Cardiac muscle cell (in vitro differentiated cells and primary cell): ENCODE data around the gene ORM1. TPM values are rescaled to one million over a fixed set of nuclear protein-coding genes. Genes with fewer than 3 reads are reported as not detected.

Experiments used
- DNase-seq, 2 donors: peaks; one replicate each; pipeline versions ENCODE4 v3.0.0 to v3.0.0-alpha.2; 2010 to 2017; ENCODE audit warnings: low read depth in 1 of 2, low spot score in 1 of 2
- H3K27ac ChIP-seq: fragments of 200-600 bp; sonication (generic); 2 replicates; pipeline ENCODE4 v1.5.1; 2016
- H3K27me3 ChIP-seq: fragments of 200-600 bp; sonication (generic); 2 replicates; pipeline ENCODE4 v1.6.0; 2016; ENCODE audit warnings: control low read depth
- H3K36me3 ChIP-seq: fragments of 200-600 bp; sonication (generic); 2 replicates; pipeline ENCODE4 v1.5.1; 2016; ENCODE audit warnings: control low read depth
- H3K4me1 ChIP-seq: fragments of 200-600 bp; sonication (generic); 2 replicates; pipeline ENCODE4 v1.8.1; 2017; ENCODE audit warnings: low read depth, mild to moderate bottlenecking, mixed run types
- H3K4me3 ChIP-seq: fragments of 200-600 bp; sonication (generic); 2 replicates; pipeline ENCODE4 v1.5.1; 2016; ENCODE audit warnings: mild to moderate bottlenecking
- H3K9me3 ChIP-seq: fragments of 200-600 bp; sonication (generic); 2 replicates; pipeline ENCODE4 v1.5.1; 2017; ENCODE audit warnings: low read depth, mild to moderate bottlenecking, control low read depth
- polyA plus RNA-seq: library from polyadenylated mRNA; unstranded; fragments of >200 nt; fragmentation: Nextera tagmentation; extraction: Ambion mirVana; gene quantifications from 2 replicates; pipeline ENCODE4 v1.2.1, GENCODE V29; 2016
- total RNA-seq: library from RNA; depleted of rRNA; stranded (reverse); fragments of >200 nt; gene quantifications from 2 replicates; pipeline ENCODE4 v1.2.3, GENCODE V29; 2016
- TF ChIP-seq, protein P1 (sequence below): IDR thresholded peaks from 2 replicates; pipeline ENCODE4 v1.5.1; 2012; ENCODE audit warnings: low read depth, mild to moderate bottlenecking, low read length

Gene ORM1
- total and polyA plus RNA-seq, 2 experiments from 2014 or later = 0.75 TPM; not detected in 1

DNA sequence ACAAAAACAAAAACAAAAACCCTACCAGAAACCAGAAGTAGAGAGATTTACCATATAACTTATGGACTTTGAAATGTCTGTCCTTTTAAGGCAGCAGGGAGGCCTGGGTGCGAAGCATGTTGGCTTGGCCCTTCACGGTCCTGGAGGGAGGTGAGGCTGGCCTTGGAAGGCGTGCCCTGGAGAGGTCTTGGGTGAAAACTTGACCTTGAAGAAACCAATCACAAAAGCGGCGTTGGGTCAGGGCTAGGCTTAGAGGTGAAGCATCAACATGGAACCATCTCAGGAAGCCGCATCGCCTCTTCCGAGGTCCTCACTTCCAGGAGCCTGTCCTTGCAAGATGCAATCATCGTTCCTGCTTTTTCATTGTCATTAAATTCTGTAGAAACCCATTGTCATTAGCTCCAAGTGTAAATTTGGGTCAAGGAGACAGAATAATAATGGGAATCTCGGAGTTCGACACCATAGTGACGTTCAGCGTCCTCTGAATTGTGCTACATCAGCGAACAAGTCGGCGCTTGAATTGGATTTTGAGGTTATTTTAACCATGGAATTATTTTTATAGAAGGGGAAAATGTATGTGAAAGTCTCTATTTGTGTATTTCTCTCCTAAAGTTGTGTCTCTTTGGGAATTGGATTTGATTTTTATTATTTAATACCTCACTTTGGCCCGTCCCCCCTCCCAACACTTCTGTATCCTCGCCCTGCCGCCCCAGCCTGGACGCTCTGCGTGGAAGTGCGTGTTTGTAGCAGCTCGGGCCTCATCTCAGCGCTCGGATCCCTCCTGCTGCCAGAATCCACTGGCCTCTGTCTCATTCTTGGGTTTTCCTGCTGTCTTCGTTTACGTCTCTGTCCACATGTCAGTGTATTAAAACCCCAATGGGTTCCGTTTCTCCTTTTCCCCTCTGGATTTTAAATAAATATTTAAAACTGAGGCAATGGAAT is 11.1 kb upstream of the ORM1 start:
- no peak for DNase-seq
- Histone ChIP-seq H3K9me3 (no peaks in the 10 kb centered on the region), H3K4me3 (no peak overlapping the region), H3K36me3 (no peaks in the 10 kb centered on the region), H3K4me1 (no peaks in the 10 kb centered on the region), H3K27me3 (no peaks in the 10 kb centered on the region), H3K27ac (no peak overlapping the region)
- TF ChIP-seq, protein P1, sequence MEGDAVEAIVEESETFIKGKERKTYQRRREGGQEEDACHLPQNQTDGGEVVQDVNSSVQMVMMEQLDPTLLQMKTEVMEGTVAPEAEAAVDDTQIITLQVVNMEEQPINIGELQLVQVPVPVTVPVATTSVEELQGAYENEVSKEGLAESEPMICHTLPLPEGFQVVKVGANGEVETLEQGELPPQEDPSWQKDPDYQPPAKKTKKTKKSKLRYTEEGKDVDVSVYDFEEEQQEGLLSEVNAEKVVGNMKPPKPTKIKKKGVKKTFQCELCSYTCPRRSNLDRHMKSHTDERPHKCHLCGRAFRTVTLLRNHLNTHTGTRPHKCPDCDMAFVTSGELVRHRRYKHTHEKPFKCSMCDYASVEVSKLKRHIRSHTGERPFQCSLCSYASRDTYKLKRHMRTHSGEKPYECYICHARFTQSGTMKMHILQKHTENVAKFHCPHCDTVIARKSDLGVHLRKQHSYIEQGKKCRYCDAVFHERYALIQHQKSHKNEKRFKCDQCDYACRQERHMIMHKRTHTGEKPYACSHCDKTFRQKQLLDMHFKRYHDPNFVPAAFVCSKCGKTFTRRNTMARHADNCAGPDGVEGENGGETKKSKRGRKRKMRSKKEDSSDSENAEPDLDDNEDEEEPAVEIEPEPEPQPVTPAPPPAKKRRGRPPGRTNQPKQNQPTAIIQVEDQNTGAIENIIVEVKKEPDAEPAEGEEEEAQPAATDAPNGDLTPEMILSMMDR = no peak

- Histone ChIP-seq H3K36me3 (no peaks in the 10 kb centered on the region), H3K27me3 (no peaks in the 10 kb centered on the region), H3K4me3 (no peak overlapping the region), H3K27ac (no peak overlapping the region), H3K4me1 (no peaks in the 10 kb centered on the region), H3K9me3 (no peaks in the 10 kb centered on the region)
- TF ChIP-seq, protein P1 = no peak
- DNase-seq = no peak
Measured at GRCh38 chr9:114312513-114312875, 10.4 kb upstream of the ORM1 start.

DNA sequence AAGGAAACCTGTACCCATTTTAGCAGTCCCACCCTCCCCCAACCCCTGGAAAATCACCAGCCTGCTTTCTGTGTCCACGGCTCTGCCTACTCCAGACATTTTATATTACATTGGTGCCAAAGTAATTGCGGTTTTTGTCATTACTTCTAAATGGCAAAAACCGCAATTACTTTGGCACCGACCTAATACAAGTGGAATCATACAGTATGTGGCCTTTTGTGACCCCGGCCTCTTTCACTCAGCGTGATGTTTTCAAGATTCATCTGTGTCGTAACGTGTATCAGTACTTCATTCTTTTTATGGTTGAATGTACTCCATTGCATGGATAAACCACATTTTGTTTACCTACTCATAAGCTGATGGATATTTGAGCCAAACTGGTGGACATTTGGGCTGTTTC is 9.7 kb upstream of the ORM1 start:
- no peak for DNase-seq
- TF ChIP-seq, protein P1 = no peak

GRCh38 chr9:114314256-114314867 is 8.5 kb upstream of the ORM1 start:
- Histone ChIP-seq H3K27ac (no peak overlapping the region), H3K9me3 (no peaks in the 10 kb centered on the region), H3K27me3 (no peaks in the 10 kb centered on the region), H3K36me3 (no peaks in the 10 kb centered on the region), H3K4me3 (no peak overlapping the region), H3K4me1 (no peaks in the 10 kb centered on the region)
- TF ChIP-seq, protein P1 = no peak
- DNase-seq = no peak

More for the DNA sequence above, 9.7 kb upstream of the ORM1 start:
- H3K4me1 ChIP-seq = no peaks in the 10 kb centered on the region
- no peaks in the 10 kb centered on the region for H3K9me3 ChIP-seq
- no peaks in the 10 kb centered on the region for H3K36me3 ChIP-seq
- no peak overlapping the region for H3K4me3 ChIP-seq
- H3K27ac ChIP-seq = no peak overlapping the region
- H3K27me3 ChIP-seq = no peaks in the 10 kb centered on the region

DNA sequence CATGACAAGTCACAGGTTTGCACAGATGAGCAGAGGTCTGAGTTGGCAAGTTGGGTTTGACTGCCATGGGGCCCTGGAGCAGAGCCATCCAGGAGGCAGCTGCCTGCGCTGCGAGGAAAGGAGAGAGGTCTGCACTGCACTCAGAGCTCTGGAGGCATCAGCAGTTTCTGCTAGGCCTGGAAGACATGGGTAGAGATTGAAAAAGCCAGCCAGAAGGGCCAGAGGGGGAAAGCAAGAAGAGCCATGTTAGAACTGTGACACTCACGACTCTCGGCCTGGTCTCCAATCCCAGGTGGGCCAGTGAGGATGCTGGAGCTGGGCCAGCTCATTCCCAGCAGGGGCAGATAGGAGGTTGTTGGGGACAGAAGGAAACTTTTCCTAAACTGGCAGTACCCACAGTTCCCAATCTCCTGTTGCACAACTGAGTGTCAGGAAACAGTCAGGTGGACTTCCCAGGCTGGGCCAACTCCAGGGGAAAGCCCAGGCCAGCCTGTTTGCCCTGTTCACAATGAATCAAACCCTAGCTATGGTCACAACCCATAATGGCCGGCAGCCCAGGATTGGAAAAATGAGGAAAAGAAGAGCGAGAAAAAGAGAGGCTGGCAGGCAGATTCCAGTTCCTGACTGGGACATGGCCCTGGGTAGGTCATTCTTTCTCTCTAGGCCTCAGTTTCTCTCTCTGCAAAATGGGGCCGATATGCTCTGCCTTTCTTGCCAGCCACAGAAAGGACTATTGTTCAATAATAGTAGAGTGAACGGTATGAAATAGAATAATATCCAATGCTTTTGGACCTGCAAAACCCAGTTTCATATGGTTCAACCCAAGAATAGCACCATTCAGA is 7.8 kb upstream of the ORM1 start:
- Histone ChIP-seq H3K4me3 (no peak overlapping the region), H3K36me3 (no peaks in the 10 kb centered on the region), H3K4me1 (no peaks in the 10 kb centered on the region), H3K27me3 (no peaks in the 10 kb centered on the region), H3K27ac (no peak overlapping the region), H3K9me3 (no peaks in the 10 kb centered on the region)
- no peak for DNase-seq
- TF ChIP-seq, protein P1 = no peak
